ENCODE data around the gene CFAP45.

The CFAP45 gene

GRCh38 chr1:159845751-159846629 is 54.0 kb downstream of the CFAP45 start:
- Histone ChIP-seq H3K36me3 (ENCODE audit: control insufficient read depth, insufficient read depth, low read length) (no peaks in the 10 kb centered on the region), H3K9me3 (ENCODE audit: control insufficient read depth, low read length) (no peaks in the 10 kb centered on the region), H3K4me3 (ENCODE audit: low read length) (no peak overlapping the region), H3K4me1 (ENCODE audit: control insufficient read depth, insufficient read depth, low read length) (no peaks in the 10 kb centered on the region), H3K27me3 (ENCODE audit: control insufficient read depth, insufficient read depth, low read length) (no peaks in the 10 kb centered on the region), H3K9ac (ENCODE audit: low read length) (no peak overlapping the region)

- Histone ChIP-seq H3K36me3 (ENCODE audit: control insufficient read depth, insufficient read depth, low read length) (no peaks in the 10 kb centered on the region), H3K4me3 (ENCODE audit: low read length) (no peak overlapping the region), H3K27me3 (ENCODE audit: control insufficient read depth, insufficient read depth, low read length) (no peaks in the 10 kb centered on the region), H3K4me1 (ENCODE audit: control insufficient read depth, insufficient read depth, low read length) (no peaks in the 10 kb centered on the region), H3K9me3 (ENCODE audit: control insufficient read depth, low read length) (no peaks in the 10 kb centered on the region), H3K9ac (ENCODE audit: low read length) (no peak overlapping the region)
Observed at GRCh38 chr1:159843459-159843858, 56.5 kb downstream of the CFAP45 start.

- Histone ChIP-seq H3K9me3 (ENCODE audit: control insufficient read depth, low read length) (no peaks in the 10 kb centered on the region), H3K9ac (ENCODE audit: low read length) (no peak overlapping the region), H3K4me1 (ENCODE audit: control insufficient read depth, insufficient read depth, low read length) (no peaks in the 10 kb centered on the region), H3K36me3 (ENCODE audit: control insufficient read depth, insufficient read depth, low read length) (no peaks in the 10 kb centered on the region), H3K27me3 (ENCODE audit: control insufficient read depth, insufficient read depth, low read length) (no peaks in the 10 kb centered on the region), H3K4me3 (ENCODE audit: low read length) (no peak overlapping the region)
Observed at GRCh38 chr1:159841749-159842148, 58.2 kb downstream of the CFAP45 start.

GRCh38 chr1:159839116-159839849 is 60.7 kb downstream of the CFAP45 start:
- Histone ChIP-seq H3K27me3 (ENCODE audit: control insufficient read depth, insufficient read depth, low read length) (no peaks in the 10 kb centered on the region), H3K4me3 (ENCODE audit: low read length) (no peak overlapping the region), H3K9ac (ENCODE audit: low read length) (no peak overlapping the region), H3K4me1 (ENCODE audit: control insufficient read depth, insufficient read depth, low read length) (no peaks in the 10 kb centered on the region), H3K9me3 (ENCODE audit: control insufficient read depth, low read length) (no peaks in the 10 kb centered on the region), H3K36me3 (ENCODE audit: control insufficient read depth, insufficient read depth, low read length) (no peaks in the 10 kb centered on the region)

GRCh38 chr1:159838715-159839114 is 61.2 kb downstream of the CFAP45 start:
- Histone ChIP-seq H3K36me3 (ENCODE audit: control insufficient read depth, insufficient read depth, low read length) (no peaks in the 10 kb centered on the region), H3K9ac (ENCODE audit: low read length) (no peak overlapping the region), H3K9me3 (ENCODE audit: control insufficient read depth, low read length) (no peaks in the 10 kb centered on the region), H3K4me3 (ENCODE audit: low read length) (no peak overlapping the region), H3K27me3 (ENCODE audit: control insufficient read depth, insufficient read depth, low read length) (no peaks in the 10 kb centered on the region), H3K4me1 (ENCODE audit: control insufficient read depth, insufficient read depth, low read length) (no peaks in the 10 kb centered on the region)

GRCh38 chr1:159835862-159836525 is 64.0 kb downstream of the CFAP45 start:
- Histone ChIP-seq H3K36me3 (ENCODE audit: control insufficient read depth, insufficient read depth, low read length) (no peaks in the 10 kb centered on the region), H3K4me3 (ENCODE audit: low read length) (no peak overlapping the region), H3K4me1 (ENCODE audit: control insufficient read depth, insufficient read depth, low read length) (no peaks in the 10 kb centered on the region), H3K27me3 (ENCODE audit: control insufficient read depth, insufficient read depth, low read length) (no peaks in the 10 kb centered on the region), H3K9ac (ENCODE audit: low read length) (no peak overlapping the region), H3K9me3 (ENCODE audit: control insufficient read depth, low read length) (no peaks in the 10 kb centered on the region)

GRCh38 chr1:159835356-159835755 is 64.6 kb downstream of the CFAP45 start:
- Histone ChIP-seq H3K4me3 (ENCODE audit: low read length) (no peak overlapping the region), H3K36me3 (ENCODE audit: control insufficient read depth, insufficient read depth, low read length) (no peaks in the 10 kb centered on the region), H3K9ac (ENCODE audit: low read length) (no peak overlapping the region), H3K9me3 (ENCODE audit: control insufficient read depth, low read length) (no peaks in the 10 kb centered on the region), H3K4me1 (ENCODE audit: control insufficient read depth, insufficient read depth, low read length) (no peaks in the 10 kb centered on the region), H3K27me3 (ENCODE audit: control insufficient read depth, insufficient read depth, low read length) (no peaks in the 10 kb centered on the region)

- Histone ChIP-seq H3K4me1 (ENCODE audit: control insufficient read depth, insufficient read depth, low read length) (no peaks in the 10 kb centered on the region), H3K9me3 (ENCODE audit: control insufficient read depth, low read length) (no peaks in the 10 kb centered on the region), H3K36me3 (ENCODE audit: control insufficient read depth, insufficient read depth, low read length) (no peaks in the 10 kb centered on the region), H3K4me3 (ENCODE audit: low read length) (no peak overlapping the region), H3K9ac (ENCODE audit: low read length) (no peak overlapping the region), H3K27me3 (ENCODE audit: control insufficient read depth, insufficient read depth, low read length) (no peaks in the 10 kb centered on the region)
Observed at GRCh38 chr1:159832309-159832708, 67.7 kb downstream of the CFAP45 start.

- Histone ChIP-seq H3K9me3 (ENCODE audit: control insufficient read depth, low read length) (no peaks in the 10 kb centered on the region), H3K4me3 (ENCODE audit: low read length) (no peak overlapping the region), H3K27me3 (ENCODE audit: control insufficient read depth, insufficient read depth, low read length) (no peaks in the 10 kb centered on the region), H3K9ac (ENCODE audit: low read length) (no peak overlapping the region), H3K4me1 (ENCODE audit: control insufficient read depth, insufficient read depth, low read length) (no peaks in the 10 kb centered on the region), H3K36me3 (ENCODE audit: control insufficient read depth, insufficient read depth, low read length) (no peaks in the 10 kb centered on the region)
Observed at GRCh38 chr1:159831412-159832141, 68.4 kb downstream of the CFAP45 start.

- H3K9ac ChIP-seq (ENCODE audit: low read length): no peak overlapping the region
- no peaks in the 10 kb centered on the region for H3K36me3 ChIP-seq (ENCODE audit: control insufficient read depth, insufficient read depth, low read length)
- no peak overlapping the region for H3K4me3 ChIP-seq (ENCODE audit: low read length)
- H3K9me3 ChIP-seq (ENCODE audit: control insufficient read depth, low read length): no peaks in the 10 kb centered on the region
- no peaks in the 10 kb centered on the region for H3K27me3 ChIP-seq (ENCODE audit: control insufficient read depth, insufficient read depth, low read length)
- H3K4me1 ChIP-seq (ENCODE audit: control insufficient read depth, insufficient read depth, low read length): no peaks in the 10 kb centered on the region
Observed at GRCh38 chr1:159830722-159831121, 69.2 kb downstream of the CFAP45 start.

GRCh38 chr1:159829822-159830465 is 70.0 kb downstream of the CFAP45 start:
- Histone ChIP-seq H3K4me3 (ENCODE audit: low read length) (no peak overlapping the region), H3K27me3 (ENCODE audit: control insufficient read depth, insufficient read depth, low read length) (no peaks in the 10 kb centered on the region), H3K9me3 (ENCODE audit: control insufficient read depth, low read length) (no peaks in the 10 kb centered on the region), H3K9ac (ENCODE audit: low read length) (no peak overlapping the region), H3K4me1 (ENCODE audit: control insufficient read depth, insufficient read depth, low read length) (no peaks in the 10 kb centered on the region), H3K36me3 (ENCODE audit: control insufficient read depth, insufficient read depth, low read length) (no peaks in the 10 kb centered on the region)
